PC-3 (cell line): ENCODE data around the gene ABHD14A. TPM values are rescaled to one million over a fixed set of nuclear protein-coding genes. Genes with fewer than 3 reads are reported as not detected.

Experiments used
- ATAC-seq: fragments of 200-7000 bp; cut with Tn5 transposase; 2 replicates; pipeline ENCODE4 v1.9.1; 2020; ENCODE audit warnings: mild to moderate bottlenecking, moderate library complexity
- BruUV-seq: library from RNA; stranded (reverse); fragments of 400-500 nt; replicated peaks from 2 replicates; lab custom pipeline; 2021; lab: Mats Ljungman, UMichigan
- CTCF ChIA-PET: fragments of 300-600 bp; sonication (Branson Sonifier 250); formaldehyde crosslinking; loops from one replicate; lab custom pipeline; 2022; ENCODE audit warnings: antibody characterized with exemption; lab: Charles Lee
- POLR2A ChIA-PET: fragments of 300-600 bp; sonication (Branson Sonifier 250); formaldehyde crosslinking; loops from one replicate; lab custom pipeline; 2022; ENCODE audit warnings: antibody characterized with exemption; ENCODE audit not compliant: unreplicated experiment; lab: Charles Lee
- DNase-seq: peaks from one replicate; pipeline ENCODE4 v3.0.0-alpha.2; 2015
- H2AFZ ChIP-seq: fragments of 300-600 bp; sonication (generic); 2 replicates; pipeline ENCODE4 v1.6.0; 2016; ENCODE audit warnings: antibody characterized with exemption, low read length
- H3F3A ChIP-seq: fragments of 300-600 bp; sonication (generic); one replicate; pipeline ENCODE4 v1.6.0; 2017; ENCODE audit warnings: antibody characterized with exemption, low read length, control low read depth, mild to moderate bottlenecking; ENCODE audit not compliant: unreplicated experiment
- H3K27ac ChIP-seq: fragments of 300-600 bp; sonication (generic); 2 replicates; pipeline ENCODE4 v1.5.1; 2016; ENCODE audit warnings: mild to moderate bottlenecking, low read length
- H3K27me3 ChIP-seq: fragments of 300-600 bp; sonication (generic); 2 replicates; pipeline ENCODE4 v1.6.1; 2016; ENCODE audit warnings: low read length, mixed read lengths
- H3K36me3 ChIP-seq: fragments of 300-600 bp; sonication (generic); 2 replicates; pipeline ENCODE4 v1.6.1; 2016; ENCODE audit warnings: low read depth, mixed run types, low read length, mixed read lengths
- H3K4me1 ChIP-seq: fragments of 300-600 bp; sonication (generic); 2 replicates; pipeline ENCODE4 v1.5.1; 2016; ENCODE audit warnings: low read length; ENCODE audit not compliant: insufficient read depth
- H3K4me2 ChIP-seq: fragments of 300-600 bp; sonication (generic); 2 replicates; pipeline ENCODE4 v1.6.0; 2016; ENCODE audit warnings: low read length
- H3K4me3 ChIP-seq: fragments of 300-600 bp; sonication (generic); 2 replicates; pipeline ENCODE4 v1.5.1; 2016; ENCODE audit warnings: mild to moderate bottlenecking, low read length, mixed read lengths
- H3K79me2 ChIP-seq: fragments of 300-600 bp; sonication (generic); 2 replicates; pipeline ENCODE4 v1.6.1; 2017; ENCODE audit warnings: low read length, mixed read lengths
- H3K9ac ChIP-seq: fragments of 300-600 bp; sonication (generic); 2 replicates; pipeline ENCODE4 v1.6.0; 2016; ENCODE audit warnings: mild to moderate bottlenecking, low read length
- H3K9me2 ChIP-seq: fragments of 300-600 bp; sonication (generic); replicated peaks from 2 replicates; pipeline ENCODE4 v1.6.1; 2016; ENCODE audit warnings: mixed run types, low read length, mixed read lengths
- H3K9me3 ChIP-seq: fragments of 300-600 bp; sonication (generic); 2 replicates; pipeline ENCODE4 v1.6.1; 2016; ENCODE audit warnings: low read length, mixed read lengths
- H4K20me1 ChIP-seq: fragments of 300-600 bp; sonication (generic); 2 replicates; pipeline ENCODE4 v1.6.1; 2016; ENCODE audit warnings: low read length, mixed read lengths
- CTCF ChIP-seq: fragments of 300-600 bp; sonication (generic); conservative IDR thresholded peaks from 2 replicates; pipeline ENCODE4 v1.5.1; 2017; ENCODE audit warnings: antibody characterized with exemption, low read depth, mild to moderate bottlenecking, low read length
- EZH2 ChIP-seq: fragments of 300-600 bp; sonication (generic); IDR thresholded peaks from one replicate; pipeline ENCODE4 v1.6.1; 2017; ENCODE audit warnings: antibody characterized with exemption, mild to moderate bottlenecking, low read length; ENCODE audit not compliant: unreplicated experiment
- EZH2phosphoT487 ChIP-seq: fragments of 300-600 bp; sonication (generic); IDR thresholded peaks from 2 replicates; pipeline ENCODE4 v1.6.1; 2018; ENCODE audit warnings: mild to moderate bottlenecking, antibody characterized with exemption, low read length, borderline replicate concordance
- intact Hi-C: fragments of 100-400 bp; cut with micrococcal nuclease; formaldehyde crosslinking; loops from 2 replicates; pipeline ENCODE4 v1.9.0; 2023
- total RNA-seq: library from RNA; depleted of rRNA; stranded (reverse); fragments of >200 nt; gene quantifications from 2 replicates; pipeline ENCODE4 v1.2.3, GENCODE V29; 2014

The ABHD14A gene
- total RNA-seq, 1 experiment from 2014 or later: 23.4 TPM

- Histone ChIP-seq H3K4me3 (no peak overlapping the region), H3K9ac (no peak overlapping the region), H3K4me1 (peaks cover 19% of the 10 kb centered on the region), H3K79me2 (peaks cover 14% of the 10 kb centered on the region), H3K9me3 (no peaks in the 10 kb centered on the region), H4K20me1 (peaks cover 8% of the 10 kb centered on the region; the same call in 1 of the 2 replicates), H3K36me3 (no peaks in the 10 kb centered on the region), H2AFZ (no peak overlapping the region), H3K9me2 (no peaks in the 10 kb centered on the region), H3K4me2 (no peak overlapping the region), H3K27ac (no peak overlapping the region), H3F3A (no peaks in the 10 kb centered on the region), H3K27me3 (no peaks in the 10 kb centered on the region)
- ATAC-seq: no peak
- TF ChIP-seq EZH2phosphoT487: no peak
- no peak for TF ChIP-seq CTCF
- TF ChIP-seq EZH2: no peak
- intact Hi-C loops: no loop called here
- DNase-seq: no peak
- no TSS peak for BruUV-seq
- ChIA-PET CTCF (interaction anchor here (0.5 kb wide), 1 partner anchor 24 kb away, joined by 4 read pairs; no protein-coding TSS in a partner anchor), POLR2A (no interaction called here)
Observed at GRCh38 chr3:51945031-51945840, 29.6 kb upstream of the ABHD14A start.

- Histone ChIP-seq H3K9ac (no peak overlapping the region), H4K20me1 (no peaks in the 10 kb centered on the region), H3K4me1 (peaks cover 14% of the 10 kb centered on the region), H2AFZ (no peak overlapping the region), H3K36me3 (no peaks in the 10 kb centered on the region), H3K4me2 (no peak overlapping the region), H3K9me3 (no peaks in the 10 kb centered on the region), H3K27ac (no peak overlapping the region), H3K79me2 (peaks cover 6% of the 10 kb centered on the region), H3K9me2 (no peaks in the 10 kb centered on the region), H3K27me3 (no peaks in the 10 kb centered on the region), H3K4me3 (no peak overlapping the region), H3F3A (no peaks in the 10 kb centered on the region)
- intact Hi-C loops: no loop called here
- BruUV-seq: no TSS peak
- ChIA-PET POLR2A (no interaction called here), CTCF (no interaction called here)
- no peak for DNase-seq
- no peak for TF ChIP-seq CTCF
- TF ChIP-seq EZH2: no peak
- TF ChIP-seq EZH2phosphoT487: no peak
- ATAC-seq: no peak
Observed at GRCh38 chr3:51945926-51946705, 28.7 kb upstream of the ABHD14A start.
